HepG2 (cell line): ENCODE data around the gene DNPEP. TPM values are rescaled to one million over a fixed set of nuclear protein-coding genes. Genes with fewer than 3 reads are reported as not detected.

Experiments
- ATAC-seq: fragments of 200-7000 bp; cut with Tn5 transposase; 3 replicates; pipeline ENCODE4 v1.9.1; 2020; ENCODE audit warnings: mild to moderate bottlenecking, moderate library complexity
- BruUV-seq: library from RNA; stranded (reverse); fragments of 400-500 nt; replicated peaks from 2 replicates; lab custom pipeline; 2021; lab: Mats Ljungman, UMichigan
- CTCF ChIA-PET: fragments of 300-600 bp; formaldehyde crosslinking; extraction: SDS; loops from one replicate; lab custom pipeline; 2021; ENCODE audit warnings: low total read pairs, inconsistent platforms, low intra/inter-chr PET ratio; lab: Yijun Ruan, JAX
- POLR2A ChIA-PET: fragments of 350-600 bp; sonication (Branson Sonifier 250); formaldehyde crosslinking; loops from one replicate; lab custom pipeline; 2020; ENCODE audit warnings: antibody characterized with exemption, inconsistent platforms; lab: Yijun Ruan, JAX
- DNase-seq: peaks from one replicate; pipeline ENCODE4 v3.0.0-alpha.2; 2015; ENCODE audit warnings: low spot score
- FAIRE-seq: peaks from 3 replicates; lab custom pipeline; 2011; peaks lifted over from hg19 to GRCh38; lab: Jason Lieb, UNC
- H2AFZ ChIP-seq: one replicate; pipeline ENCODE4 v1.6.1; 2011; ENCODE audit warnings: low read length, inconsistent platforms
- H3K27ac ChIP-seq: fragments of 300-600 bp; 3 replicates; pipeline ENCODE4 v1.8.0; 2011; ENCODE audit warnings: mixed run types, mild to moderate bottlenecking, mixed read lengths, low read length, inconsistent platforms; ENCODE audit not compliant: insufficient read depth; ENCODE audit errors: extremely low read length
- H3K27me3 ChIP-seq, 2 experiments: fragments of 200-600 bp in 1 of 2; 2 replicates in 1 of 2; 3 replicates in 1 of 2; pipeline versions ENCODE4 v1.6.0 to v1.8.0; 2011; ENCODE audit warnings: low read length in 2 of 2, mild to moderate bottlenecking in 2 of 2, moderate library complexity in 2 of 2, inconsistent platforms in 1 of 2; ENCODE audit not compliant: insufficient read depth in 2 of 2, control insufficient read depth in 1 of 2
- H3K36me3 ChIP-seq, 2 experiments: fragments of 200-600 bp in 1 of 2; replicated peaks in 1 of 2; 2 replicates in 1 of 2; 3 replicates in 1 of 2; pipeline versions ENCODE4 v1.5.1 to v1.8.0; 2011; ENCODE audit warnings: low read length in 2 of 2, inconsistent platforms in 1 of 2; ENCODE audit not compliant: insufficient read depth in 2 of 2, control insufficient read depth in 1 of 2
- H3K4me1 ChIP-seq: 2 replicates; pipeline ENCODE4 v1.5.1; 2012; ENCODE audit warnings: low read length, inconsistent platforms; ENCODE audit not compliant: insufficient read depth
- H3K4me2 ChIP-seq: 2 replicates; pipeline ENCODE4 v1.6.0; 2011; ENCODE audit warnings: low read depth, low read length, inconsistent platforms
- H3K4me3 ChIP-seq, 3 experiments: fragments of 200-600 bp in 1 of 3; sonication (generic), shearing (Covaris generic) in 1 of 3; replicated peaks in 1 of 3; 2 replicates each; pipeline ENCODE4 v1.5.1; 2011 to 2016; ENCODE audit warnings: low read length in 3 of 3, inconsistent platforms in 2 of 3, low read depth in 2 of 3, mild to moderate bottlenecking in 2 of 3, control low read depth in 1 of 3, mixed read lengths in 1 of 3; ENCODE audit not compliant: insufficient read depth in 1 of 3
- H3K79me2 ChIP-seq: one replicate; pipeline ENCODE4 v1.6.1; 2011; ENCODE audit warnings: low read length, inconsistent platforms; ENCODE audit not compliant: insufficient read depth
- H3K9ac ChIP-seq: 2 replicates; pipeline ENCODE4 v1.6.0; 2011; ENCODE audit warnings: mild to moderate bottlenecking, low read depth, low read length, inconsistent platforms; ENCODE audit not compliant: insufficient read depth
- H3K9me3 ChIP-seq: 2 replicates; pipeline ENCODE4 v1.5.1; 2012; ENCODE audit warnings: mild to moderate bottlenecking, low read length
- H4K20me1 ChIP-seq: 2 replicates; pipeline ENCODE4 v1.6.0; 2011; ENCODE audit warnings: inconsistent platforms, mild to moderate bottlenecking, low read length, moderate library complexity; ENCODE audit not compliant: insufficient read depth
- ESRRA ChIP-seq: sonication (generic); formaldehyde crosslinking; IDR thresholded peaks from 2 replicates; pipeline ENCODE4 v1.5.1; 2020; ENCODE audit warnings: mild to moderate bottlenecking, low read depth, missing genetic modification reagents
- MEIS1 ChIP-seq: sonication (generic); formaldehyde crosslinking; IDR thresholded peaks from 2 replicates; pipeline ENCODE4 v1.9.0; 2021; ENCODE audit warnings: mild to moderate bottlenecking, missing genetic modification reagents, moderate library complexity, borderline replicate concordance
- NR2F6 ChIP-seq, 2 experiments: IDR thresholded peaks; 2 replicates each; pipeline ENCODE4 v1.6.1; 2016; ENCODE audit warnings: antibody characterized with exemption in 1 of 2, mild to moderate bottlenecking in 1 of 2
- ZNF350 ChIP-seq: sonication (generic); formaldehyde crosslinking; IDR thresholded peaks from 2 replicates; pipeline ENCODE4 v1.4.0; 2020; ENCODE audit warnings: mild to moderate bottlenecking, low read depth, missing genetic modification reagents, borderline replicate concordance
- WGBS: methylation state at CpG from one replicate; pipeline ENCODE4 v1.1.6; 2017; ENCODE audit warnings: low lambda C conversion rate; 5-methylcytosine and 5-hydroxymethylcytosine counted together
- in situ Hi-C: cut with HindIII; loops from 2 replicates; pipeline ENCODE4 v1.10.0; 2017; ENCODE audit warnings: low pct_unique_long_range_greater_than_20kb; ENCODE audit not compliant: extremely low pct_ligation_motif_present
- intact Hi-C: fragments of 100-400 bp; cut with micrococcal nuclease; formaldehyde crosslinking; loops from one replicate; pipeline ENCODE4 v1.10.0; 2022; ENCODE audit not compliant: unreplicated experiment
- polyA plus RNA-seq, 8 experiments: library from polyadenylated mRNA; depleted of rRNA in 3 of 8; stranded (reverse) in 7 of 8; unstranded in 1 of 8; fragments of >200 nt; fragmentation: Illumina TruSeq in 4 of 8; extraction: Trizol in 4 of 8; gene quantifications; 2 replicates each; pipeline versions ENCODE4 v1.2.1 to v1.2.3, GENCODE V29; 2011 to 2016; ENCODE audit warnings: low read depth in 4 of 8, missing spikeins in 1 of 8, mixed read lengths in 1 of 8; ENCODE audit not compliant: insufficient read depth in 1 of 8
- total RNA-seq, 5 experiments: library from RNA; depleted of rRNA; stranded (reverse); fragments of >200 nt; fragmentation: Illumina TruSeq; extraction: Trizol; gene quantifications; 2 replicates each; pipeline ENCODE4 v1.2.3, GENCODE V29; 2016; ENCODE audit warnings: low read depth in 1 of 5
- TF ChIP-seq, protein P1 (sequence below): sonication (generic); formaldehyde crosslinking; IDR thresholded peaks from 2 replicates; pipeline ENCODE4 v1.4.0; 2020; ENCODE audit warnings: missing genetic modification reagents, borderline replicate concordance
- TF ChIP-seq, protein P2 (sequence below): sonication (generic); formaldehyde crosslinking; IDR thresholded peaks from 2 replicates; pipeline ENCODE4 v1.4.0; 2020; ENCODE audit warnings: missing genetic modification reagents
- TF ChIP-seq, protein P3 (sequence below): sonication (generic); formaldehyde crosslinking; IDR thresholded peaks from 2 replicates; pipeline ENCODE4 v1.5.0; 2020; ENCODE audit warnings: mild to moderate bottlenecking, missing genetic modification reagents

Gene DNPEP
- total and polyA plus RNA-seq, 2 of the 13 experiments (the other 11 are each of a cell fraction or from before 2014, with no cell fraction given), result 104 to 109 TPM

DNA sequence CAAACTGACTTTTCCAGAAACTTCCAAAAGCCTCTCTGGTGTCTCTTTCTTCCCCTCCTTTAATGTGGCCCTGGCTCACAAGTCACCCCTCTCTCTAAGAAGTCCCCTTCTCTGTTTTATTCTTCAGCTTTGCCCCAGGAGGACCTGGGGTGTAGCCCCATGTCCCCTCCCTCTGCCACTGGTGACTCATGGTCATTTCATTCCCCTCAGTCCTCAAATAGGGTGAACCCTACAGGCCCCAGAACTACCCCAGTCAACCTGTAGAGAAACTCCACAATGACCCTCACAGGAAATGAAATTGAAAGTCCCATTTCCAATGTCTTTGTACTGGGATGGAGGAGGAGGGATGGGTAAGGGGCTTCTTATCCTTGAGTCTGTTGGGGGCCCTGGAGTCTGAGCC lies 40.8 kb upstream of the DNPEP start (continued):
- TF ChIP-seq, protein P1, sequence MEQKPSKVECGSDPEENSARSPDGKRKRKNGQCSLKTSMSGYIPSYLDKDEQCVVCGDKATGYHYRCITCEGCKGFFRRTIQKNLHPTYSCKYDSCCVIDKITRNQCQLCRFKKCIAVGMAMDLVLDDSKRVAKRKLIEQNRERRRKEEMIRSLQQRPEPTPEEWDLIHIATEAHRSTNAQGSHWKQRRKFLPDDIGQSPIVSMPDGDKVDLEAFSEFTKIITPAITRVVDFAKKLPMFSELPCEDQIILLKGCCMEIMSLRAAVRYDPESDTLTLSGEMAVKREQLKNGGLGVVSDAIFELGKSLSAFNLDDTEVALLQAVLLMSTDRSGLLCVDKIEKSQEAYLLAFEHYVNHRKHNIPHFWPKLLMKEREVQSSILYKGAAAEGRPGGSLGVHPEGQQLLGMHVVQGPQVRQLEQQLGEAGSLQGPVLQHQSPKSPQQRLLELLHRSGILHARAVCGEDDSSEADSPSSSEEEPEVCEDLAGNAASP (CRISPR knock-in tag), result no peak
- TF ChIP-seq, protein P2, sequence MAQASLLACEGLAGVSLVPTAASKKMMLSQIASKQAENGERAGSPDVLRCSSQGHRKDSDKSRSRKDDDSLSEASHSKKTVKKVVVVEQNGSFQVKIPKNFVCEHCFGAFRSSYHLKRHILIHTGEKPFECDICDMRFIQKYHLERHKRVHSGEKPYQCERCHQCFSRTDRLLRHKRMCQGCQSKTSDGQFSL (CRISPR knock-in tag), result no peak
- no peak for TF ChIP-seq NR2F6 (IDR thresholded peaks at IDR 0.05)
- TF ChIP-seq NR2F6 (CRISPR knock-in tag; IDR thresholded peaks at IDR 0.05), result no peak
- TF ChIP-seq, protein P3, sequence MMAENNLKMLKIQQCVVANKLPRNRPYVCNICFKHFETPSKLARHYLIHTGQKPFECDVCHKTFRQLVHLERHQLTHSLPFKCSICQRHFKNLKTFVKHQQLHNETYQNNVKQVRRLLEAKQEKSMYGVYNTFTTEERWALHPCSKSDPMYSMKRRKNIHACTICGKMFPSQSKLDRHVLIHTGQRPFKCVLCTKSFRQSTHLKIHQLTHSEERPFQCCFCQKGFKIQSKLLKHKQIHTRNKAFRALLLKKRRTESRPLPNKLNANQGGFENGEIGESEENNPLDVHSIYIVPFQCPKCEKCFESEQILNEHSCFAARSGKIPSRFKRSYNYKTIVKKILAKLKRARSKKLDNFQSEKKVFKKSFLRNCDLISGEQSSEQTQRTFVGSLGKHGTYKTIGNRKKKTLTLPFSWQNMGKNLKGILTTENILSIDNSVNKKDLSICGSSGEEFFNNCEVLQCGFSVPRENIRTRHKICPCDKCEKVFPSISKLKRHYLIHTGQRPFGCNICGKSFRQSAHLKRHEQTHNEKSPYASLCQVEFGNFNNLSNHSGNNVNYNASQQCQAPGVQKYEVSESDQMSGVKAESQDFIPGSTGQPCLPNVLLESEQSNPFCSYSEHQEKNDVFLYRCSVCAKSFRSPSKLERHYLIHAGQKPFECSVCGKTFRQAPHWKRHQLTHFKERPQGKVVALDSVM, result no peak

DNA sequence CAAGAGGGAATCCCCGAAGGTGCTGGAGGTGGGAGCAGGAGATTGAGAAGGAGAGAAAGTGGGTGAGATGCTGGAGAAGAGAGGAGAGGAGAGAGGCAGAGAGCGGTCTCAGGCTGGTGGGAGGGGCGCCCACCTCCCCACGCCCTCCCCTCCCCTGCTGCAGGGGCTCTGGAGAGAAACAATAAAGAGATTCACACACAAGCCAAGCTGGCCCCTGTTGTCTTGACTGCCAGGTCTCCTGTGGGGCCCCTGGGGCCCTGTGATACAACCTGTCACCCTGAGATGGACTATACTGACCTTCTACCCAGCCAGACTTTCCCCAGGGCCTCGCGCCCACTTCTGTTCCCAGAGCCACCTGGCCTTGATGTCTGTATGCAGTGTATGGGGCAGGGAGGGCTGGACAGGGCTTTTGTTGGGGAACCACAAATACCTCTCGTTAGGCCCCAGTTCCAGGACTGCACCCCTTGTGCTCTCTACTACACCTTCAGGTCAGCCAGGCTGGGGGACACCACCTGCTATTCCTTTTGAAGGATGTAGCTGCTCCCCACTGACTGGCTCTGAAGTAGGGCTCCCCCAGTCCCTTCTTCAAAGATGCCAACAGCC lies 38.9 kb upstream of the DNPEP start:
- H3K36me3 ChIP-seq, result no peaks in the 10 kb centered on the region
- no peaks in the 10 kb centered on the region for H4K20me1 ChIP-seq
- no peaks in the 10 kb centered on the region for H3K4me1 ChIP-seq
- H3K4me3 ChIP-seq, result no peak overlapping the region
- FAIRE-seq, result no peak
- no peak; the same call in 2 of the 3 replicates for ATAC-seq
- ChIA-PET POLR2A (no interaction called here), CTCF (no interaction called here)
- peaks cover 5 to 58% of the 10 kb centered on the region in 2 experiments for H3K27me3 ChIP-seq
- WGBS, result 31% methylated on average over 7 of the region's 7 CpGs
- H3K4me2 ChIP-seq, result no peak overlapping the region
- DNase-seq, result no peak
- TF ChIP-seq ESRRA (CRISPR knock-in tag), result no peak
- TF ChIP-seq ZNF350 (CRISPR knock-in tag), result no peak
- no peak for TF ChIP-seq MEIS1 (CRISPR knock-in tag)
- no peaks in the 10 kb centered on the region for H3K79me2 ChIP-seq
- no peak overlapping the region for H3K27ac ChIP-seq
- no TSS peak for BruUV-seq
- no peaks in the 10 kb centered on the region for H3K9me3 ChIP-seq
- intact Hi-C loops, result no loop called here
- no peak overlapping the region for H2AFZ ChIP-seq
- H3K9ac ChIP-seq, result no peak overlapping the region
- in situ Hi-C loops, result no loop called here
